T-helper 1 cell treated with Interleukin-12 subunit alpha and Interleukin-12 subunit beta and Interleukin-4 antibody, amounts not matched to agents 30 μg/mL and 1 μg/mL, for 36 hours (primary cell): ENCODE measurements around the gene DENND6B.

Experiments used
- H3K27ac Mint-ChIP-seq: one replicate; pipeline ENCODE4 v1.8.0; 2021; ENCODE audit warnings: mild to moderate bottlenecking, mixed read lengths
- H3K27me3 Mint-ChIP-seq: one replicate; pipeline ENCODE4 v1.8.0; 2021; ENCODE audit warnings: low read depth, mixed read lengths
- H3K36me3 Mint-ChIP-seq: one replicate; pipeline ENCODE4 v1.8.0; 2021; ENCODE audit warnings: low read depth, mixed read lengths
- H3K4me1 Mint-ChIP-seq: one replicate; pipeline ENCODE4 v1.8.0; 2021; ENCODE audit warnings: low read depth, mixed read lengths
- H3K4me3 Mint-ChIP-seq: one replicate; pipeline ENCODE4 v1.8.0; 2021; ENCODE audit warnings: mild to moderate bottlenecking, moderate library complexity, mixed read lengths
- H3K9me3 Mint-ChIP-seq: one replicate; pipeline ENCODE4 v1.8.0; 2021; ENCODE audit warnings: mixed read lengths

Gene DENND6B

GRCh38 chr22:50305923-50306566 lies 20.8 kb downstream of the DENND6B start:
- Mint-ChIP-seq H3K27me3 (peaks cover 19% of the 10 kb centered on the region), H3K4me1 (peaks cover 9% of the 10 kb centered on the region), H3K36me3 (no peaks in the 10 kb centered on the region), H3K4me3 (peak overlapping the region; percentile 70), H3K27ac (peak overlapping the region; percentile 31), H3K9me3 (no peaks in the 10 kb centered on the region)

DNA sequence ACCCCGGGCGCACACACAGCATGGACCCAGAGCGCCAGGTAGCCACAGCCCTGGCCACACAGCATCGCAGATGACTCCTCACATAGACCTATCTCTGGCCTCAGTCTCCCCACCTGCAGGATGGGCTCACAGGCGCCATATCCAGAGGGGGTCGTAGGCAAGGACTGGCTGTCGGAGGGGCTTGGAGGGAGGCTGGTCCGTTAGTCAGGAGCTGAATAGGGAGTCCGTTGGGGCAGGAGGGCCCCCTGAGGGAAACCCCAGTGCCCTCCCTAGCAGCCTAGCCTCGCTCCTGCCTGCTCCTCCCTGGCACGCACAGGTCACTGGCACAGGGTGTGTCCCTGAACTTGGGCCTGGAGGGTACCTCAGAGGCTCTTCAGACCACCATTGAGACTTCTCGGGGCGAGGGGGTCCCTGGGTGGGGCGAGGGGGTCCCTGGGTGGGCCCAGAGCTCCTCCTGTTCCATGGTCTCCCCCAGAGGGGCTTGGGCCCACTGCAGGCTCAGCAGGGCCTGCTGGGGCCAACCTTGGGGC lies 21.4 kb downstream of the DENND6B start:
- no peaks in the 10 kb centered on the region for H3K9me3 Mint-ChIP-seq
- H3K27ac Mint-ChIP-seq = no peak overlapping the region
- no peaks in the 10 kb centered on the region for H3K36me3 Mint-ChIP-seq
- H3K4me3 Mint-ChIP-seq = no peak overlapping the region
- peaks cover 9% of the 10 kb centered on the region for H3K4me1 Mint-ChIP-seq
- H3K27me3 Mint-ChIP-seq = peaks cover 21% of the 10 kb centered on the region

- peaks cover 21% of the 10 kb centered on the region for H3K27me3 Mint-ChIP-seq
- H3K4me1 Mint-ChIP-seq = peaks cover 9% of the 10 kb centered on the region
- H3K27ac Mint-ChIP-seq = no peak overlapping the region
- no peaks in the 10 kb centered on the region for H3K9me3 Mint-ChIP-seq
- H3K36me3 Mint-ChIP-seq = no peaks in the 10 kb centered on the region
- H3K4me3 Mint-ChIP-seq = no peak overlapping the region
Observed at GRCh38 chr22:50304528-50305392, 22.1 kb downstream of the DENND6B start.

- H3K36me3 Mint-ChIP-seq = no peaks in the 10 kb centered on the region
- no peaks in the 10 kb centered on the region for H3K9me3 Mint-ChIP-seq
- H3K4me3 Mint-ChIP-seq = no peak overlapping the region
- H3K4me1 Mint-ChIP-seq = peaks cover 9% of the 10 kb centered on the region
- no peak overlapping the region for H3K27ac Mint-ChIP-seq
- peaks cover 21% of the 10 kb centered on the region for H3K27me3 Mint-ChIP-seq
Observed at GRCh38 chr22:50303848-50304527, 22.8 kb downstream of the DENND6B start.

DNA sequence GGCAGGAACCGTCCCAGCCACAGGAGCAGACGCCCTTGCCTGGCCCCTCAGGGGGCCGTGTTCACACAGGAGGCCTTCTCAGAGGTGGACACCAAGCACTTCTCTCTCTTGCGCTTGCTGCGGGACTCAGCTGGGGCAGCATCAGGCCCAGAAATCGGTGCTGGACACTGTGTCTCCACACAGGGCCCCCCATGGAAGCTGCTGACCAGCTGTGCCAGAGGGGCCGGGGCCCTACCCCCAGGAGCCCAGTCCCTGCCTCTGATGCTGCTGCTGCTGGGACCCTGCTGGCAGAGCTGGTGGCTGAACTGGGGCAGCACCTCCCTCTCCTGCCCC lies 23.3 kb downstream of the DENND6B start:
- Mint-ChIP-seq H3K36me3 (no peaks in the 10 kb centered on the region), H3K9me3 (no peaks in the 10 kb centered on the region), H3K27ac (no peak overlapping the region), H3K4me1 (peaks cover 6% of the 10 kb centered on the region), H3K27me3 (peaks cover 22% of the 10 kb centered on the region), H3K4me3 (no peak overlapping the region)

DNA sequence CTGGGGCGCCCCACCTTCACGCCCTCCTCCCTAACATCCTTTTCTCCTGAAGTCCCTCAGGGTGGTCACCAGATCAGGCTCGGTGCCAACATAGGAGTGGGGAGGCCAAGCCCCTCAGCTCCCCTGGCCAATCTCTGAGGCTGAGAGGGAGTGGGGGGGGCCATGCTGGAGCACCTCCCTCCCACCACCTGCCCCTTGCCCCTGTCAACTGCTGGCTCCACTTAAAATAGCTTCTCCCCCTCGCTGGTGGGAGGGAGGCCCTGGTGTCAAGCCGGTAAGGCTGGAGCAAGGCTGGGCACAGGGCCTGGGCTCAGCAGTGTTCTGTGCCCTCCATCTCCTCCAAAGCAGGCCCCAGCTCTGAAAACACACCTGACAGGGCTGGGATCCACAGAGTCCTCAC lies 24.2 kb downstream of the DENND6B start:
- Mint-ChIP-seq H3K27ac (no peak overlapping the region), H3K36me3 (no peaks in the 10 kb centered on the region), H3K27me3 (peaks cover 21% of the 10 kb centered on the region), H3K4me1 (peaks cover 6% of the 10 kb centered on the region), H3K9me3 (no peaks in the 10 kb centered on the region), H3K4me3 (no peak overlapping the region)

- Mint-ChIP-seq H3K9me3 (no peaks in the 10 kb centered on the region), H3K27ac (no peak overlapping the region), H3K36me3 (no peaks in the 10 kb centered on the region), H3K27me3 (peaks cover 21% of the 10 kb centered on the region), H3K4me3 (no peak overlapping the region), H3K4me1 (peaks cover 6% of the 10 kb centered on the region)
Observed at GRCh38 chr22:50302041-50302541, 24.7 kb downstream of the DENND6B start.

DNA sequence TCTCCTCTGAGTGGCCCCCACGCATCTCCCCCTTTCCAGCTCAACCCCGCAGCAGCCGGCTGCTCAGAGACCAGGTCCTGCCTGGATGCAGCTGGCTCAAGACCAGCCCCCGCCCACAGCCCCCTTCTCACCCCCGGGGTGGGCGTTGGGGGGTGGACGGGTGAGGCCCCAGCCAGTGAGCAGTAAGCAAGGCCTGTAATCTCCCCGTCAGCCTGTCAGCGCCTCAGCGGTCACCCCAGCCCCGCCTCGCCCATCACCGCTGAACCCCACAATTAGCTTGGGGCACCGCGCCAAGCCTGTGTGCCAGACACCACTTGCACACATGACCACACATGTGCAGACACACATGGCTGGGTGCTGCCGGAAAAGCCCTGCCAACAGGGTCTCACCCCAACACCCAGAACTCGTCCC lies 25.2 kb downstream of the DENND6B start:
- Mint-ChIP-seq H3K27ac (no peak overlapping the region), H3K4me1 (peaks cover 6% of the 10 kb centered on the region), H3K27me3 (peaks cover 21% of the 10 kb centered on the region), H3K9me3 (no peaks in the 10 kb centered on the region), H3K4me3 (no peak overlapping the region), H3K36me3 (no peaks in the 10 kb centered on the region)

DNA sequence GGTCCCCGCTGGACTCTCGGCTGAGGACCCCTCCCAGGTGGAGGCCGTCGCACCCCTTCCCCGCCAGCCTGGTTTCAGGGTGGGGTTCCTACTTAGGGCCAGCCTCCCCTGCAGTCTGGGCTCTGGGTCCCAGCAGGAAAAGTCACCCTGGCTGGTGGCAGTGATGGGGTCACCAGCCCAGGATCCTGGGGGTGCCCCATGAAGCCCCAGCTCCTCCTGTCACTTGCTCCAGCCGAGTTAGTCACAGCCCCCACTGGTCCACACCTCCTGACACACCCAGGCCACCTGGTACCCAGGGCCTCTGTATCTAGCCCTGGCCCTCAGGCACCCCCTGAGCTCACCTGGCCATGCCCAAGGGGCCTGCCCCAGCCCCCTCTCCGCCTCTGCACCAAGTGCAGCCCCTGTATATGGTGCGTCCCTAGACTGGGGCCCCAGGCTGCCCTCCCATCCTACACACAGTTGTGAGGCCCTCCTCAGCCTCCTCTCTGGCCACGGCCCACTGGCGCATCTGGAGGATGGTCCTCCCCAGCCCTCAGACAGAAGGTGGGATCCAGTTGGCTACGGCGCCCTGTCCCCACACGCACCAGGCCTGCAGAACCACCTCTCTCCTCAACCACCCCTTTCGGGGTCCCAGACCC lies 26.1 kb downstream of the DENND6B start:
- no peak overlapping the region for H3K27ac Mint-ChIP-seq
- H3K4me1 Mint-ChIP-seq = peaks cover 2% of the 10 kb centered on the region
- peaks cover 15% of the 10 kb centered on the region for H3K27me3 Mint-ChIP-seq
- H3K9me3 Mint-ChIP-seq = no peaks in the 10 kb centered on the region
- no peaks in the 10 kb centered on the region for H3K36me3 Mint-ChIP-seq
- no peak overlapping the region for H3K4me3 Mint-ChIP-seq

GRCh38 chr22:50299785-50300619 lies 26.8 kb downstream of the DENND6B start:
- H3K27me3 Mint-ChIP-seq = peaks cover 16% of the 10 kb centered on the region
- peaks cover 2% of the 10 kb centered on the region for H3K4me1 Mint-ChIP-seq
- H3K27ac Mint-ChIP-seq = no peak overlapping the region
- no peak overlapping the region for H3K4me3 Mint-ChIP-seq
- no peaks in the 10 kb centered on the region for H3K9me3 Mint-ChIP-seq
- H3K36me3 Mint-ChIP-seq = no peaks in the 10 kb centered on the region

DNA sequence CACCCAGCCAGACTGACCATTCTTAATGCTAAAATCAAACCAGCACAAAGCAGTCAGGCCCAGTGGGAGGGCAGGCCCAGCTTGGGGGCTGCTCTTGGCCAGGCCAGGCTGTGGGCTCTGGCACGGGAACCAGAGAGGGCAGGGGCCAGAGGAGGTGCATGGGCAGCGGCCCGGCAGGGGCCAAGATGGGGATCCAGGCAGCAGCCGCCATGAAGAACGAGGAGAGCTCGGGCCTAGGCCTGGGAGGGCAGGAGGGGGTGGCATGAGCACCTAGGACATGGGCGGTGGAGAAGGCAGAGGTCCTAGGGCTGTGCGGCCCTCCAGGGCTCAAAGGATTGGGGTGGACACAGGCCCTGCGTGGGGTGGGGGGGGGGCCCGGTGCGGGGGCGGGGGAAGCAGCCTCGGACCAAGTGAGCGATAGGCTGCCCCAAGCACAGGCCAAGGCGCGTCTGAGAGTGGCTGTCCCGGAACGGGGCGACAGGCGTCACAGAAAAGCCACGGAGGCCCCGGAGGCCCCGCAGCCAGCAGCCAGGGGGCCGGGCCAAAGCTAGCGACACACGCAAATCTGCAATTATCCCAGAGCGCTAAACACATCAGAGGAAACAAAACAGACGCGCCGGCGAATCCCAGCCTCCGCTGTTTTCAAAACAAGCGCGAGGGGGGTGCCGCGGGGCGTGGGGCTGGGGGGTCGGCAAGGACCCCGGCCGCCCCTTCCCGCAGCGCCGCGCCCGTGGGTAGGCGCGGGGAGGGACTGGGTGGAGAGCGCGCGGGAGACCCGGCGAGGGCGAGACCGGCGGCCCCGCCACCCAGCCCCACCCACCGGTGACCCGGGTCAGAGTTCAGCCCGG lies 27.7 kb downstream of the DENND6B start:
- Mint-ChIP-seq H3K27ac (no peak overlapping the region), H3K4me1 (no peaks in the 10 kb centered on the region)

DNA sequence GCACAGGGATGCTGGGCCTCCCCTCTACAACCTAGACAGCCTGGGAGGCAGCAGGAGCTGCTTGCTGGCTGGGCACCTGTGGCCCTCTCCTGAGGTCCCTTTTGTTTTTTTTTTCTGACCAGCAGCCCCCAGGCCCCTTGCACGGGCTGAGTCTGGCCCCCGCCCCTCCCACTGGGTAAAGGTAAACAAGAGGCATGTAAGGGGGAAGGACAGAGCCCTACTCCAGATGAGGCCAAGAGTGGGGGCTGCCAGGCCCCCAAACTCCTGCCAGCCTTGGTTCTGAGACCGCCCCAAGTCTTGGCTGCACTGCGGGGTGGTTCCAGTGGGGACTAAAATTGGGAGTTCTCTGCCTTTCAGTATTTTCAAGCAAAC lies 28.6 kb downstream of the DENND6B start:
- no peaks in the 10 kb centered on the region for H3K36me3 Mint-ChIP-seq

More for the DNA sequence above, 27.7 kb downstream of the DENND6B start:
- Mint-ChIP-seq H3K27me3 (peaks cover 16% of the 10 kb centered on the region), H3K36me3 (no peaks in the 10 kb centered on the region), H3K9me3 (no peaks in the 10 kb centered on the region), H3K4me3 (no peak overlapping the region)

More for the DNA sequence above, 28.6 kb downstream of the DENND6B start:
- no peak overlapping the region for H3K4me3 Mint-ChIP-seq
- no peaks in the 10 kb centered on the region for H3K9me3 Mint-ChIP-seq
- H3K4me1 Mint-ChIP-seq = no peaks in the 10 kb centered on the region
- H3K27ac Mint-ChIP-seq = no peak overlapping the region
- peaks cover 16% of the 10 kb centered on the region for H3K27me3 Mint-ChIP-seq
